Hematopoietic multipotent progenitor cell treated with erythropoietin and hydrocortisone succinate and interleukin-3 and kit ligand, for 17 days (in vitro differentiated cells): ENCODE results near the gene ENC1.

Experiments used
- DNase-seq: peaks from one replicate; pipeline ENCODE4 v3.0.0-alpha.2; 2015; ENCODE audit warnings: low spot score

The ENC1 gene

GRCh38 chr5:74657165-74657564, 16.6 kb upstream of the ENC1 start:
- no peak for DNase-seq

DNA sequence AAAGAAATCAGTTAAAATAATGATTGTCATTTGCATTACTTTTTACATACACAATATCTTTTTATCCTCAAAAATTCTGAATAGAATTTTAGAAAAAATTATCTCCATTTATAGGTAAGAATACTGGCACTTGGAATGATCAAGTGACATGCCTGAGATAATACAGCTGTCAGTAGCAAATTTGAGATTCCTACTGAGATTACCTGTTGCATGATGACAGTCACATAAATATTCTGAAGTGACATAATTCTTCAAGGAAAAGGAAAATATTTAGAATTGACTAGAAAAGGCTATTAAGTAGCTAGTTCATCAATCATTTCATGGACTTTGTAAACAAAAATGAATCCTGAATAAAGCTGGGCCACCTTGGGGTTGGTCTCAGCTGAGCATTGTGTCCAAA, 15.2 kb upstream of the ENC1 start:
- no peak for DNase-seq

DNA sequence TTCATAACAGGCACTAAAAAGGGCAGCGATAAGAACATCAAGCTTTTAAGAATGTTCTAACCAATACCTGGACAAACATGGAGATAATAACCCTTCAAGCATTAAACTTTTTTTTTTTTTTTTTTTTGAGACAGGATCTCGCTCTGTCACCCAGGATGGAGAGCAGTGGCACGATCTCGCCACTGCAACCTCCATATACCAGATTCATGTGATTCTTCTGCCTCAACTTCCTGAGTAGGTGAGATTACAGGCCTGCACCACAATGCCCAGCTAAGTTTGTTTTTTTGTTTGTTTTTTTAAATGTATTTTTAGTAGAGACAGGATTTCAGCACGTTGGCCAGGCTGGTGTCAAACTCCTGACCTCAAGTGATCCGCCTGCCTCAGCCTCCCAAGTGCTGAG, 14.7 kb upstream of the ENC1 start:
- DNase-seq = no peak

GRCh38 chr5:74653991-74654390, 13.5 kb upstream of the ENC1 start:
- DNase-seq = no peak

DNA sequence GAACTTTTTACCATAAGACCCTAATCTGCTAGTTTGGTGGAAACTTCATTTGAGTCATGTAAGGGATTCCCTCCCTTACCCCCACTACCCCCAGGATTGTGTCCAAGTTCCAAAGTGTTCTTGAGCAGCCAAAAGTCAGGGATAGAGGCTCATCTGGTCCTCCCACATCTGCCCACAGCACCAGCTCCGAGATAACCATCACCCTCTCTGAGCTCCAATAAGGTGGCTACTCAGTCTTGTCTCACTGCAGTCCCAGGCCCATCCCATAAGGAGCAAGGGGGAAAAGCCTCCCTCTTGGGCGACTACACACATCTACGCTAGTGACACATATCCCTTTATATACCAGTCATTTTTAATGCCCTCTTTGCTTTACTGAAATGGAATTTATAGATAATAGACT, 12.0 kb upstream of the ENC1 start:
- DNase-seq = no peak

- DNase-seq = no peak
Measured at GRCh38 chr5:74651710-74652109, 11.2 kb upstream of the ENC1 start.

- no peak for DNase-seq
Measured at GRCh38 chr5:74649421-74649973, 9.0 kb upstream of the ENC1 start.

DNA sequence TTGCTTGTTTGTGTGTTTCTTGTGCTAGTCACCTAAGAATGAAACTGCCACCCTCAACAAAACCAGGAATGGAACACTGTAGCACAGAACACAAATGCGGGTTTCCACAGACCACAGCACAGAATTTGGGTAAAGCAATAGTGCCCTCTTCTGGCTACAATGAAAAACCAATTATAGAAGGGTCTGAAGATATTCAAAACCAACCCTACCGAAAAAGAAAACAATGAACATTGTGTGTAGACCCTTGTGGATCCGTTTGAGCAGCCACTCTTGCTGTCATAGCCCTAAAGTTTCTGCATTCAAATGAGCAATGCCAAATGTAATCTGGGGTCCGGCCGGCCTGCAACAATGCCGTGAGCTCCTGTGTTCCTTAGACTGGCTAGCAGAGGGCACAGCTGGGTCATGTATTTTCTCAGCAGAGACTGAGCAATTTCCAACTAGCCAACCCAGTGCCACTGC, 8.3 kb upstream of the ENC1 start:
- peak; percentile 14 for DNase-seq

DNA sequence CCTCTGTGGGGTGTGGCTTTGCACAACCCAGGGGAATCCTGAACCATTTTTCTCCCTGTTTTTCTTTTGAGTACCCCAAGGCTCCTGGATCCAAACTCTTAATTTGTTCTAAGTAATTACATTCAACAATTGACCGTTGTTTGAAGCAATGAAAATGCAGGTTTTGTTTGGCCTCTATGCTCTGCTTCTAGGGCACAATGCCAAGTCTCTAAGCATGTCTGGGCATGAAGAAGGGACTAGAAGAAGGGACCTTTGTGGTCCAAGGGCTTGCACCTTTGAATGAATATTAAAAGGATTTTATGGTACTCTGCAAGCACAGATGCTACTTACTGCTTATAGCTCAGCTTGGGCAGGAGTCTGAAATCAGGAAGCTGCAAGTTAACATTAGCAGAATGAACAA, 6.6 kb upstream of the ENC1 start:
- no peak for DNase-seq

DNA sequence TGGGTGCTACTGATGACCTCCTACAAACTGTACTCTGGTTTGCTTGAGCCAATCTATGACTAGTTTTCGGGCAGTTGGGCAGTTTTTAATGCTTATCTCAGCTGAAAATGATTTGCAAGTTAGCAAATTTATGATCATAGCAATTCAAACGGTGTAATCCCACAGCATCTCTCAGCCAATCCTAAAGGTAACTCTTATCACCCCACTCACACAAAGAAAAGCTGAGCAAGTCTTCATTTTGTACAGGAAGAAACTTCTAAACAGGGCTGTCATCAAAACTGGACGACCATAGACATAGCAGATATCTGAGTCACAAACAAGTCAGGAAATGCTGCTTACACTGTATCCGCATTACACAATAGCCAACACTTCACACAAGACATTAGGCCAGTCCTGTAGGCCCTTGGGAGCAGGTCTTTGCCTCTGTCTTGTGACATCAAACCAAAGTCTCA, 2.6 kb upstream of the ENC1 start:
- DNase-seq = no peak

DNA sequence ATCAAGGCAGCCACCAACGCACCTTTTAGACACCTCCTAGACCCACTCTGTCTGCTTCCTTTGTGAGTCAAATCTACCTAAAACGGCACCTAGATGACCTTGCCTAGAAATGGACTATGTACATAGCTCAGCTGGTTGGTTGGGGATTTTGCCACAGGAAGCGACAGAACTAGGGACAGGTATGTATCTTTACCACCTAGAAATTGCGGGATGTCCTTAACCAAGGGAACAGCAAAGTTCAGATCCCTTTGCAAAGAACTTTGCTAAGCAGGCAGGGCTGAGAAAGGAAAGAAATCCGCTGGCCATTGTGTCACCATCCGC, 2.0 kb upstream of the ENC1 start:
- DNase-seq = no peak

- no peak for DNase-seq
Measured at GRCh38 chr5:74641735-74642542, 1.4 kb upstream of the ENC1 start.

GRCh38 chr5:74640954-74641734, 616 bp upstream of the ENC1 start:
- DNase-seq = no peak

DNA sequence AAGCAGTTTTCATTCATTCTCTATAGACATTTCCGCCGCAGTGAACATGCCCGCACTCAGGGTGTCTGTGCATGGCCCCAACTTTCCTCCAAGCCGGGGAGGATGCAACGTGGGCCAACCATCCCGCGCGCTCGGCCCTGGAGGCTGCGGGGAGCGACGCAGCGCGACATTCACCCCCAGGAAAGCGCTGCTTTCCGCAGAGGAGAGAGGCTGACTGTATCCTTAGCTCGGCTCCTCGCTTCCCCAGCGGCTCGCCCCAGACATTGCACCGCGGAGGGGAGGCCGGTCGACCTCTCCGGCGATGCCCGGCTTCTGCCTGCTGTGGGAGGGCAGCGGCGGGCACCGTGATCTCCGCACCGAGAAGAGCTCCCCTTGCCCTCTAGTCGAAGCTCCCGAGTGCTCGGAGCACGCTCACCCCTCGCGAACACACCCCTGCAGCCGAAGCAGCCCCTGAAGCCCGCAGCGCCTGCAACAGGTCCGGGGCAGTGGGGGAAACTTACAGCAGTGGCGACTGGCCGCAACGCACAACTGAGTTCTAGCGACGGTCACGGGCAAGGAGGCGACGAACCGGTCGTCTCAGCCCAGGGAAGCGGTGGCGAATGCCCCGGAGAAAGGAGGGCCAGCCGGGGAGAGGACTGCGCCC, 600 bp downstream of the ENC1 start:
- DNase-seq = no peak

- no peak for DNase-seq
Measured at GRCh38 chr5:74638970-74639806, 1.3 kb downstream of the ENC1 start.

DNA sequence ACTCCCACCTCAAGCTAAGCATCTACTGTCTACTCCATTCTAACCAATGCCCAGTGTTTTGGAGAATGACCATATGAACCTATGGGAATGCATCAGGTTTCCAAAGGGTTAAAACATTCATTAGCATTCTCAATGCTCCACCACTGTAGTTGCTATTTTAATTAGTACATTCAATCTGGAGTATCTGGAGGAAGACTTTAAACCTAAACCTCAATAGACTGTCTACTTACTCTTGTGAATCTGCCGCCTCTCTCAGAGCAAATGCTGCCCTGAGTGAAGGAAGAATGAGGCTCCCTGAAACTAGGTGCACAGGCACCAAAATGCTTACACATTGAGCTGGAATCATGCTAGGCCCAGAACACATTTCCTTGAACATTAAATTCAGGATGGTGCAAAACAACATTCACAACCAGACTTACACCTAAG, 2.0 kb downstream of the ENC1 start:
- no peak for DNase-seq

GRCh38 chr5:74636552-74636951, 4.0 kb downstream of the ENC1 start:
- no peak for DNase-seq

GRCh38 chr5:74636149-74636548, 4.4 kb downstream of the ENC1 start:
- no peak for DNase-seq

DNA sequence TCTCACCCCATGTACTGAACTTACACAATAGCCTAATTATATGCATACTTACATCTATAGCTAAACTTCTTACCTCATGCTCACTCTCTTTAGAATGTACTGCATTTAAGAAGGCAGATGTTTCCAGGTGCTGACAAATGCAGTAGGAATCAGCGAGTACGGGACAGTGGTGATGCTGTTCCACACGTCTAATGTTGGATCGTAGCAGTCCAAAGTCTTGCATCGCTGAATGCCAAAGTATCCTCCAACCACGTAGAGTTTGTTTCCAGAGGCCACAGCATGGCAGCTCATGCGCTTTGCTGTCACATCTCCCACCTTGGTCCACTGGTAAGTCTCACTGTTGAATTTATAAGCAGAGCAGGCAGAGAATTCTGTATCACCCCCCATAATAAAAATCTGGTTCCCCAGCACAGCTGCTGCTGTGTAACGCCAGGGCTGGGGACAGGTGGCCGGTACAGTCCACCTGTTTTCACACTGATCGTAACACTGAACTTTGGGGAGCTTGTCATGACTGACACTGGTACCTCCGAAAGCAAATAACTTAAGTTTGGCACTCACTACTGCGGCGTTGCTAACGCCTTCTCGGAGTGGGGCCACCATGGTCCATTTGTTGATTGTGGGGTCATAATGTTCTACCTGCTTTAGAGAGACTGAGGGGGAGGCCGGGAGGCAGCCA, 5.8 kb downstream of the ENC1 start:
- DNase-seq = no peak

DNA sequence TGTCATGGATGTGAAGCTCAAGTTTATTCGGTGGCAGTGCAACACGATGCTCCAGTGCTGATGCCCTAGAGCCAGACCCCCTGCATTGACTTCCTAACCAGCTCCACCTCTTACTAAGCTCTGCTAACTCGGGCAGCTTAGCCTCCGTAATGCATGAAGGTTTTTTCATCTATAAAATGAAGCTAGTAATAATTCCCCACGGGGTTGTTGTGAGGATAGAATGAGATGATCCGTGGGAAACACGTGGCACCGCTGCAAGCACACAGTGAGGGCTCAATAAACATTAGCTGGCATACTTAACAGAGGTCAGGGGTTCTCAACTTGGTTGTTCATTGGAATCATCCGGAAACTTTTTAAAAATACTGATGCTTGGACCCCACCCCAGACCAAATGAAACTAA, 6.8 kb downstream of the ENC1 start:
- DNase-seq = no peak

DNA sequence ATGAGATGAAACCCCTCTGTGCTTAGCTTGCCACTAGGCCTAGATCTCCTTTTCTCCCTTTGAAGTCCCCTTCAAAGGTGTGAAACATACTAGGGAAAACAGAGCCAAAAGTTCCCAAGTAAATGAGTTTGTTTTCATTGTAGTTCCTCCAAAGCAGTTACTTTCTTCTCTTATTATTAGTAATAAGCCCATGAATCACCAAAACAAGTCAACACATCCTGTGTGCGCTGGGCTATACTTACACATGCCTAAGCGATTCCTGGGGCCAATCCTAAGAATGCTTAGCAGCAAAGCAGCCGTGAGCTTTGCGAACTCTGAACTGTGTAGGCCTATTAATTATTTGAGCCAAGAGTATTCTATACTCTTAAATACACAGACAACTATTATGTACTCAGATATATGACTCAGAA, 7.6 kb downstream of the ENC1 start:
- no peak for DNase-seq
